OCI-LY1 (cell line): ENCODE results near the gene PRKG2.

ENCODE experiments used
- EZH2 ChIP-seq: fragments of 200-600 bp; sonication (generic), shearing (Covaris generic); IDR thresholded peaks from 2 replicates; pipeline ENCODE4 v1.8.0; 2017; ENCODE audit warnings: borderline replicate concordance, mixed run types, mild to moderate bottlenecking, antibody characterized with exemption, low read length, moderate library complexity, mixed read lengths
- TF ChIP-seq, protein P1 (sequence below): fragments of 200-600 bp; sonication (generic), shearing (Covaris generic); IDR thresholded peaks from 2 replicates; pipeline ENCODE4 v1.5.1; 2017; ENCODE audit warnings: mild to moderate bottlenecking, antibody characterized with exemption, low read length, moderate library complexity, mixed read lengths

- TF ChIP-seq, protein P1, sequence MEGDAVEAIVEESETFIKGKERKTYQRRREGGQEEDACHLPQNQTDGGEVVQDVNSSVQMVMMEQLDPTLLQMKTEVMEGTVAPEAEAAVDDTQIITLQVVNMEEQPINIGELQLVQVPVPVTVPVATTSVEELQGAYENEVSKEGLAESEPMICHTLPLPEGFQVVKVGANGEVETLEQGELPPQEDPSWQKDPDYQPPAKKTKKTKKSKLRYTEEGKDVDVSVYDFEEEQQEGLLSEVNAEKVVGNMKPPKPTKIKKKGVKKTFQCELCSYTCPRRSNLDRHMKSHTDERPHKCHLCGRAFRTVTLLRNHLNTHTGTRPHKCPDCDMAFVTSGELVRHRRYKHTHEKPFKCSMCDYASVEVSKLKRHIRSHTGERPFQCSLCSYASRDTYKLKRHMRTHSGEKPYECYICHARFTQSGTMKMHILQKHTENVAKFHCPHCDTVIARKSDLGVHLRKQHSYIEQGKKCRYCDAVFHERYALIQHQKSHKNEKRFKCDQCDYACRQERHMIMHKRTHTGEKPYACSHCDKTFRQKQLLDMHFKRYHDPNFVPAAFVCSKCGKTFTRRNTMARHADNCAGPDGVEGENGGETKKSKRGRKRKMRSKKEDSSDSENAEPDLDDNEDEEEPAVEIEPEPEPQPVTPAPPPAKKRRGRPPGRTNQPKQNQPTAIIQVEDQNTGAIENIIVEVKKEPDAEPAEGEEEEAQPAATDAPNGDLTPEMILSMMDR, result no peak
- no peak for TF ChIP-seq EZH2
Observed at GRCh38 chr4:81084634-81085033, 130.4 kb downstream of the PRKG2 start.
